OCI-LY1 (cell line): ENCODE results near the gene TTC17.
"Not testable (repeated sequence)": the region's sequence is repeated elsewhere in the genome, so short reads cannot be mapped to it uniquely, and the experiment has no call there.

Experiments used
- H2AFZ ChIP-seq: fragments of 200-600 bp; sonication (generic), shearing (Covaris generic); 2 replicates; pipeline ENCODE4 v1.6.0; 2014; ENCODE audit warnings: antibody characterized with exemption, mild to moderate bottlenecking, low read length
- H3F3A ChIP-seq: fragments of 200-600 bp; sonication (generic), shearing (Covaris generic); 2 replicates; pipeline ENCODE4 v1.6.0; 2014; ENCODE audit warnings: mild to moderate bottlenecking, antibody characterized with exemption, low read length, moderate library complexity; ENCODE audit not compliant: insufficient read depth
- H3K27ac ChIP-seq: fragments of 200-600 bp; sonication (generic); 2 replicates; pipeline ENCODE4 v1.5.1; 2014; ENCODE audit warnings: low read length, mixed run types, mild to moderate bottlenecking, low read depth; ENCODE audit not compliant: poor library complexity, severe bottlenecking
- H3K27me3 ChIP-seq: fragments of 200-600 bp; sonication (generic); 2 replicates; pipeline ENCODE4 v1.6.0; 2014; ENCODE audit warnings: antibody characterized with exemption, mild to moderate bottlenecking, low read length, moderate library complexity; ENCODE audit not compliant: insufficient read depth
- H3K36me3 ChIP-seq: fragments of 200-600 bp; sonication (generic); 2 replicates; pipeline ENCODE4 v1.6.1; 2014; ENCODE audit warnings: mild to moderate bottlenecking, antibody characterized with exemption, low read length, moderate library complexity, mixed read lengths; ENCODE audit not compliant: insufficient read depth
- H3K4me1 ChIP-seq: fragments of 200-600 bp; sonication (generic); 2 replicates; pipeline ENCODE4 v1.5.1; 2014; ENCODE audit warnings: mild to moderate bottlenecking, low read length, moderate library complexity; ENCODE audit not compliant: insufficient read depth, severe bottlenecking
- H3K4me2 ChIP-seq: fragments of 200-600 bp; sonication (generic), shearing (Covaris generic); 2 replicates; pipeline ENCODE4 v1.6.1; 2014; ENCODE audit warnings: low read length
- H3K4me3 ChIP-seq: fragments of 200-600 bp; sonication (generic); 2 replicates; pipeline ENCODE4 v1.5.1; 2014; ENCODE audit warnings: low read length, low read depth, mild to moderate bottlenecking, mixed read lengths; ENCODE audit not compliant: poor library complexity, severe bottlenecking
- H3K79me2 ChIP-seq: fragments of 200-600 bp; shearing (Covaris generic); 2 replicates; pipeline ENCODE4 v1.6.1; 2016; ENCODE audit warnings: mixed run types, low read length, mixed read lengths; ENCODE audit not compliant: insufficient read depth
- H3K9ac ChIP-seq: fragments of 200-600 bp; sonication (generic), shearing (Covaris generic); 2 replicates; pipeline ENCODE4 v1.6.1; 2014; ENCODE audit warnings: mild to moderate bottlenecking, low read length, mixed read lengths
- H3K9me2 ChIP-seq: fragments of 200-600 bp; sonication (generic), shearing (Covaris generic); 2 replicates; pipeline ENCODE4 v1.6.1; 2014; ENCODE audit warnings: low read depth, mild to moderate bottlenecking, low read length, mixed read lengths
- H3K9me3 ChIP-seq: fragments of 200-600 bp; shearing (Covaris generic); 2 replicates; pipeline ENCODE4 v1.6.1; 2014; ENCODE audit warnings: low read length, mixed read lengths
- H4K20me1 ChIP-seq: fragments of 200-600 bp; sonication (generic), shearing (Covaris generic); 2 replicates; pipeline ENCODE4 v1.6.0; 2016; ENCODE audit warnings: mild to moderate bottlenecking, low read length; ENCODE audit not compliant: insufficient read depth
- CTCF ChIP-seq: fragments of 200-600 bp; sonication (generic), shearing (Covaris generic); IDR thresholded peaks from 2 replicates; pipeline ENCODE4 v1.5.1; 2017; ENCODE audit warnings: mild to moderate bottlenecking, antibody characterized with exemption, low read length, moderate library complexity, mixed read lengths
- EZH2 ChIP-seq: fragments of 200-600 bp; sonication (generic), shearing (Covaris generic); IDR thresholded peaks from 2 replicates; pipeline ENCODE4 v1.8.0; 2017; ENCODE audit warnings: borderline replicate concordance, mixed run types, mild to moderate bottlenecking, antibody characterized with exemption, low read length, moderate library complexity, mixed read lengths

The TTC17 gene

GRCh38 chr11:43418197-43418596 is 59.5 kb downstream of the TTC17 start:
- H3K27ac ChIP-seq = no peak overlapping the region
- no peak overlapping the region for H3K4me3 ChIP-seq
- no peaks in the 10 kb centered on the region for H3K9me3 ChIP-seq
- TF ChIP-seq CTCF (no peak), EZH2 (no peak)
- no peaks in the 10 kb centered on the region for H3K27me3 ChIP-seq
- no peaks in the 10 kb centered on the region for H3K9me2 ChIP-seq
- no peaks in the 10 kb centered on the region for H4K20me1 ChIP-seq
- H3K4me1 ChIP-seq = no peaks in the 10 kb centered on the region
- H3F3A ChIP-seq = no peaks in the 10 kb centered on the region
- no peaks in the 10 kb centered on the region for H3K79me2 ChIP-seq
- no peak overlapping the region for H2AFZ ChIP-seq
- no peak overlapping the region for H3K4me2 ChIP-seq
- H3K9ac ChIP-seq = no peak overlapping the region
- peaks cover 25% of the 10 kb centered on the region for H3K36me3 ChIP-seq

DNA sequence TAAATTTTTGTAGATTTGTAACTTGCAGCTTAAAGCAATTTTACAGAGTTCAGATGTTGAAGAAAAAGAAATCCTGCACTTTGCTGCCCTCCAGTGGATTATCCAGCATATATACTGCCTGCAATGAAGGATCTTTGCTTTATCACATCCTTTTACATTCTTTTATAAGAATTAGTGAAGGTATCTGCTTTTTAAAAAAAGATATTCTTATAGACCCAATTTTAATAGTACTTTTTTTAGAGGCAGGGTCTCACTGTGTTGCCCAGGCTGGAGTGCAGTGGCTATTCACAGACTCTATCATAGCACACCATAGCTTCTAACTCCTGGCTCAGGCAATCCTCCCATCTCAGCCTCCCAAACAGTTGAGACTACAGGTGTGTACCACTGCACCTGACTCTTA is 60.7 kb downstream of the TTC17 start:
- H3K4me1 ChIP-seq = no peaks in the 10 kb centered on the region
- H3K4me2 ChIP-seq = no peak overlapping the region
- no peaks in the 10 kb centered on the region for H3K79me2 ChIP-seq
- H3K36me3 ChIP-seq = peaks cover 23% of the 10 kb centered on the region
- TF ChIP-seq EZH2 (no peak), CTCF (peak; percentile 80)
- H3K9me3 ChIP-seq = no peaks in the 10 kb centered on the region
- H3F3A ChIP-seq = no peaks in the 10 kb centered on the region
- H3K9me2 ChIP-seq = no peaks in the 10 kb centered on the region
- no peak overlapping the region for H2AFZ ChIP-seq
- H3K27ac ChIP-seq = no peak overlapping the region
- no peak overlapping the region for H3K9ac ChIP-seq
- H4K20me1 ChIP-seq = no peaks in the 10 kb centered on the region
- no peak overlapping the region for H3K4me3 ChIP-seq
- H3K27me3 ChIP-seq = no peaks in the 10 kb centered on the region

DNA sequence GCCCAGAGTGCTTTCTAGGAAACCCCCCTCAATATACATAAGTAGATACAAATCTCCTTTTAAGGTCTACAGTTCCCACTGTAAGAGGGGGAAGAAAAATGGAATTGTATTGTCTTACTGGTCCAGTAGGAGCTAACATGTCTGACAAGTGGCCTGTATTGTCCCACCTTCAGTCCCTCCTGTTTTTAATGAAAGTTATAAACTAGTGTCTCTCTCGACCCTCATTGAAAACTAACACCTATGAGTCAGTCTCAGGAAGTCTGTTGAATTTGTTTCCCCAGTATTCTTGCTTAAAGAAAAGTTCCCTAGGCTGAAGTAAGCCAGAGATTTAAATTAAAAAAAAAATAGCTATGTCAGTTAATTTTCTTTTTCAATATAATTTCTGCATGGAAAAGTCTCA is 69.3 kb downstream of the TTC17 start:
- no peaks in the 10 kb centered on the region for H3F3A ChIP-seq
- H3K79me2 ChIP-seq = no peaks in the 10 kb centered on the region
- no peaks in the 10 kb centered on the region; the same call in 1 of the 2 replicates for H3K36me3 ChIP-seq
- no peaks in the 10 kb centered on the region for H3K4me1 ChIP-seq
- H3K9ac ChIP-seq = no peak overlapping the region
- no peak overlapping the region for H2AFZ ChIP-seq
- H3K4me3 ChIP-seq = no peak overlapping the region
- TF ChIP-seq CTCF = no peak
- TF ChIP-seq EZH2 = no peak
- no peak overlapping the region for H3K4me2 ChIP-seq
- no peaks in the 10 kb centered on the region for H3K9me3 ChIP-seq
- no peaks in the 10 kb centered on the region for H3K9me2 ChIP-seq
- no peaks in the 10 kb centered on the region for H4K20me1 ChIP-seq
- H3K27me3 ChIP-seq = no peaks in the 10 kb centered on the region
- H3K27ac ChIP-seq = no peak overlapping the region

- H3K4me3 ChIP-seq, H3K9me2 ChIP-seq, H2AFZ ChIP-seq, H3K9ac ChIP-seq, H3K4me1 ChIP-seq, H3K9me3 ChIP-seq, H4K20me1 ChIP-seq, H3K36me3 ChIP-seq, H3K4me2 ChIP-seq, H3K27ac ChIP-seq, H3F3A ChIP-seq, H3K79me2 ChIP-seq, H3K27me3 ChIP-seq: not testable (repeated sequence)
Measured at GRCh38 chr11:43430916-43431315, 72.2 kb downstream of the TTC17 start.
